PFSK-1 (cell line): Measurements from ENCODE around the gene MAP2K6.

ENCODE experiments used
- FOXP2 ChIP-seq: optimal IDR thresholded peaks from 2 replicates; pipeline ENCODE3; 2011; ENCODE audit warnings: borderline replicate concordance, control low read depth, inconsistent platforms; ENCODE audit not compliant: insufficient read depth; ENCODE audit errors: extremely low read length, extremely low read depth
- POLR2AphosphoS5 ChIP-seq: IDR thresholded peaks from 2 replicates; pipeline ENCODE4 v1.6.1; 2012; ENCODE audit warnings: low read depth, mild to moderate bottlenecking, control low read depth, low read length, moderate library complexity
- SIN3A ChIP-seq: IDR thresholded peaks from 2 replicates; pipeline ENCODE4 v1.6.1; 2012; ENCODE audit warnings: mild to moderate bottlenecking, low read length, moderate library complexity, borderline replicate concordance; ENCODE audit not compliant: insufficient read depth
- TAF1 ChIP-seq: IDR thresholded peaks from 2 replicates; pipeline ENCODE4 v1.6.1; 2012; ENCODE audit warnings: low read length, control low read depth, borderline replicate concordance; ENCODE audit not compliant: insufficient read depth
- TF ChIP-seq, protein P1 (sequence below), 2 experiments: IDR thresholded peaks; 2 replicates each; pipeline versions ENCODE4 v1.6.1 to v1.8.0; 2011 to 2012; ENCODE audit warnings: low read depth in 2 of 2, low read length in 2 of 2, control low read depth in 1 of 2, inconsistent platforms in 1 of 2, mild to moderate bottlenecking in 1 of 2, moderate library complexity in 1 of 2; ENCODE audit not compliant: insufficient read depth in 1 of 2

MAP2K6 gene

DNA sequence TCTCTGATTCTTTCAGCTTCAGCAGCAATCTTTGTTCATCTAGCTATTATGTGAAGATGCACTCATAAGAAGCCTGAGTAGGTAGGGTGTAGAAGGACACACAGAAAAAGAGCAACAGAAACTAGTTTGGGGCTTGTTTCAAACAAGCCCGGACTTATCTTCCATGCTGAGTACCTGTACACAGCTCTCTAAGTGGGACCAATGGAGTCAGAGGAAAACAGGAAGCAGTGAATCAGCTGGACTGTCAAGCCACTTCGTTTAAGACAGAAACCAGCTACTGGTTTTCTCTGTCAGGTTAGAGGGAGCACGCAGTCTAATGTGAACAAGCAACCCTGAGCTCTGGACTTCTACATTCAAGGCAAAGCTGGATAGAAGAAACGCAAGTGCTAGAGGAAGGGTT lies 16.0 kb downstream of the MAP2K6 start:
- TF ChIP-seq, protein P1, sequence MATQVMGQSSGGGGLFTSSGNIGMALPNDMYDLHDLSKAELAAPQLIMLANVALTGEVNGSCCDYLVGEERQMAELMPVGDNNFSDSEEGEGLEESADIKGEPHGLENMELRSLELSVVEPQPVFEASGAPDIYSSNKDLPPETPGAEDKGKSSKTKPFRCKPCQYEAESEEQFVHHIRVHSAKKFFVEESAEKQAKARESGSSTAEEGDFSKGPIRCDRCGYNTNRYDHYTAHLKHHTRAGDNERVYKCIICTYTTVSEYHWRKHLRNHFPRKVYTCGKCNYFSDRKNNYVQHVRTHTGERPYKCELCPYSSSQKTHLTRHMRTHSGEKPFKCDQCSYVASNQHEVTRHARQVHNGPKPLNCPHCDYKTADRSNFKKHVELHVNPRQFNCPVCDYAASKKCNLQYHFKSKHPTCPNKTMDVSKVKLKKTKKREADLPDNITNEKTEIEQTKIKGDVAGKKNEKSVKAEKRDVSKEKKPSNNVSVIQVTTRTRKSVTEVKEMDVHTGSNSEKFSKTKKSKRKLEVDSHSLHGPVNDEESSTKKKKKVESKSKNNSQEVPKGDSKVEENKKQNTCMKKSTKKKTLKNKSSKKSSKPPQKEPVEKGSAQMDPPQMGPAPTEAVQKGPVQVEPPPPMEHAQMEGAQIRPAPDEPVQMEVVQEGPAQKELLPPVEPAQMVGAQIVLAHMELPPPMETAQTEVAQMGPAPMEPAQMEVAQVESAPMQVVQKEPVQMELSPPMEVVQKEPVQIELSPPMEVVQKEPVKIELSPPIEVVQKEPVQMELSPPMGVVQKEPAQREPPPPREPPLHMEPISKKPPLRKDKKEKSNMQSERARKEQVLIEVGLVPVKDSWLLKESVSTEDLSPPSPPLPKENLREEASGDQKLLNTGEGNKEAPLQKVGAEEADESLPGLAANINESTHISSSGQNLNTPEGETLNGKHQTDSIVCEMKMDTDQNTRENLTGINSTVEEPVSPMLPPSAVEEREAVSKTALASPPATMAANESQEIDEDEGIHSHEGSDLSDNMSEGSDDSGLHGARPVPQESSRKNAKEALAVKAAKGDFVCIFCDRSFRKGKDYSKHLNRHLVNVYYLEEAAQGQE (IDR thresholded peaks at IDR 0.05; ENCODE audit: insufficient read depth in 1 of 2, low read depth in 2 of 2, low read length in 2 of 2), result no peak
- TF ChIP-seq POLR2AphosphoS5, result no peak
- TF ChIP-seq TAF1, result no peak
- TF ChIP-seq SIN3A, result no peak
- no peak for TF ChIP-seq FOXP2

GRCh38 chr17:69431835-69432234 lies 17.3 kb downstream of the MAP2K6 start:
- TF ChIP-seq SIN3A (no peak), TAF1 (no peak), POLR2AphosphoS5 (no peak), FOXP2 (no peak)
- TF ChIP-seq, protein P1 (IDR thresholded peaks at IDR 0.05; ENCODE audit: insufficient read depth in 1 of 2, low read depth in 2 of 2, low read length in 2 of 2), result no peak

- no peak for TF ChIP-seq TAF1
- TF ChIP-seq, protein P1 (IDR thresholded peaks at IDR 0.05; ENCODE audit: insufficient read depth in 1 of 2, low read depth in 2 of 2, low read length in 2 of 2), result no peak
- no peak for TF ChIP-seq POLR2AphosphoS5
- TF ChIP-seq FOXP2, result no peak
- no peak for TF ChIP-seq SIN3A
These were observed 18.6 kb downstream of the MAP2K6 start for GRCh38 chr17:69433093-69433492.

GRCh38 chr17:69434164-69434579 lies 19.7 kb downstream of the MAP2K6 start:
- TF ChIP-seq FOXP2 (no peak), POLR2AphosphoS5 (peak; percentile 61; the same call in 1 of the 2 replicates)

DNA sequence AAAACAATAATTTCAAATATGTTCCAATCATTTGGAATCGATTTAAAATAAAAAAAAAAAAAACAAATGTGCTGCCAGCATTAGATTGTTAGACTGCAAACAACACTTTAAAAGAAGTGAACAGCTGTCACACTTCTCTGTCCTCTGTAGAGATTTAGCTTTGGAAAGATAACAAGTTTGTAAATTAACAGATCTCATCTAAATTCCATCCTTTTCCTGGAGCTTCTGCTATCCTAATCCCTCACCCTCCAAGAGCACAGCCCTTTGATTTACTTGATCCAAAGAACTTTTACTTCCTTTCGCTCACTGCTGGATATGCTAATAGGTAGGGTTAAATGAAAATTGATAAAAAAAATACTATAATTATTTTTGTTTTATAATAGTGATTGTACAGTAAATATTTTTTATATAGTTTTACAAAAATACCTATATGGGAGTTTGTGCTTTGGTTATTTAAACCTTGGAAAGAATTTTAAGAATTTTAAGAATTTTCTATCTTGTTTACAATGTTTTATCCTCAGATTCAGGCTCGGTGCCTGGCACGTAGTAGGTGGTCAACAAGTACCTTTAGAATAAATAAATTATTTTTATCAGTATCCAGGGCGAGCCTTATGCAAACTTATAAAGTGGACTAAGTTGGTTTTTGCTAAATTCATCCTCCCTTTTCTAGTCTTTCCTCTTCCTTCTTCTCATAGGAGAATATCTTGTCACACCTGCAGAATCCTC lies 21.6 kb downstream of the MAP2K6 start:
- TF ChIP-seq, protein P1 (IDR thresholded peaks at IDR 0.05; ENCODE audit: insufficient read depth in 1 of 2, low read depth in 2 of 2, low read length in 2 of 2), result no peak
- TF ChIP-seq SIN3A, result no peak
